OCI-LY3 (cell line): ENCODE measurements around the gene MMP23B.

Experiments
- H2AFZ ChIP-seq: fragments of 200-600, 300-600 bp; shearing (Covaris generic); 2 replicates; pipeline ENCODE4 v1.6.0; 2014; ENCODE audit warnings: antibody characterized with exemption, low read depth, low read length
- H3K27ac ChIP-seq: fragments of 200-600, 300-600 bp; sonication (generic); 2 replicates; pipeline ENCODE4 v1.5.1; 2014; ENCODE audit warnings: mild to moderate bottlenecking, low read length, moderate library complexity, mixed read lengths
- H3K27me3 ChIP-seq: fragments of 200-600, 300-600 bp; sonication (generic); 2 replicates; pipeline ENCODE4 v1.6.1; 2014; ENCODE audit warnings: low read depth, low read length, mixed read lengths
- H3K36me3 ChIP-seq: fragments of 200-600, 300-600 bp; sonication (generic); replicated peaks from 2 replicates; pipeline ENCODE3; 2014; ENCODE audit warnings: low read depth, low read length, mixed read lengths
- H3K4me1 ChIP-seq: fragments of 300-600, 200-600 bp; sonication (generic); 2 replicates; pipeline ENCODE4 v1.6.1; 2014; ENCODE audit warnings: low read length, mixed read lengths
- H3K4me2 ChIP-seq: fragments of 200-600, 300-600 bp; sonication (generic); 2 replicates; pipeline ENCODE4 v1.6.1; 2014; ENCODE audit warnings: low read length, mixed read lengths
- H3K4me3 ChIP-seq: fragments of 300-600, 200-600 bp; sonication (generic); 2 replicates; pipeline ENCODE4 v1.5.1; 2014; ENCODE audit warnings: antibody characterized with exemption, mild to moderate bottlenecking, low read length, moderate library complexity
- H3K79me2 ChIP-seq: fragments of 300-600, 200-600 bp; shearing (Covaris generic); 2 replicates; pipeline ENCODE4 v1.6.1; 2014; ENCODE audit warnings: mild to moderate bottlenecking, low read length, mixed read lengths
- H3K9ac ChIP-seq: fragments of 300-600, 200-600 bp; shearing (Covaris generic); 2 replicates; pipeline ENCODE4 v1.6.0; 2014; ENCODE audit warnings: mild to moderate bottlenecking, low read length, moderate library complexity
- H3K9me3 ChIP-seq: fragments of 200-600, 300-600 bp; shearing (Covaris generic); 2 replicates; pipeline ENCODE4 v1.6.1; 2014; ENCODE audit warnings: low read length, mixed read lengths; ENCODE audit not compliant: insufficient read depth
- H4K20me1 ChIP-seq: fragments of 200-600, 300-600 bp; sonication (generic); 2 replicates; pipeline ENCODE4 v1.6.1; 2016; ENCODE audit warnings: low read length, mixed read lengths; ENCODE audit not compliant: insufficient read depth
- CTCF ChIP-seq: fragments of 200-600, 300-600 bp; sonication (generic); IDR thresholded peaks from 2 replicates; pipeline ENCODE4 v1.5.1; 2014; ENCODE audit warnings: antibody characterized with exemption, low read length, low read depth
- EZH2phosphoT487 ChIP-seq: fragments of 200-600 bp; shearing (Covaris generic); IDR thresholded peaks from 2 replicates; pipeline ENCODE4 v1.6.1; 2018; ENCODE audit warnings: antibody characterized with exemption, mixed run types, low read depth

Gene MMP23B

GRCh38 chr1:1599030-1599934 is 32.7 kb upstream of the MMP23B start:
- Histone ChIP-seq H3K9me3 (no peaks in the 10 kb centered on the region), H3K27me3 (peaks cover 12% of the 10 kb centered on the region; the same call in 1 of the 2 replicates), H3K36me3 (no peaks in the 10 kb centered on the region), H3K79me2 (no peaks in the 10 kb centered on the region), H3K27ac (no peak overlapping the region), H4K20me1 (no peaks in the 10 kb centered on the region), H3K4me3 (no peak overlapping the region), H2AFZ (no peak overlapping the region), H3K4me2 (no peak overlapping the region), H3K9ac (no peak overlapping the region), H3K4me1 (peaks cover 33% of the 10 kb centered on the region)
- TF ChIP-seq EZH2phosphoT487 (no peak), CTCF (no peak)

- TF ChIP-seq CTCF (no peak), EZH2phosphoT487 (no peak)
- Histone ChIP-seq H3K4me1 (peaks cover 33% of the 10 kb centered on the region), H3K4me2 (no peak within 1 kb of the TSS), H3K9ac (no peak within 1 kb of the TSS), H2AFZ (no peak within 1 kb of the TSS), H3K27me3 (peaks cover 12% of the 10 kb centered on the region; the same call in 1 of the 2 replicates), H3K9me3 (no peaks in the 10 kb centered on the region), H3K79me2 (no peaks in the 10 kb centered on the region), H3K36me3 (no peaks in the 10 kb centered on the region), H3K27ac (no peak within 1 kb of the TSS), H3K4me3 (no peak within 1 kb of the TSS), H4K20me1 (no peaks in the 10 kb centered on the region)
Measured at GRCh38 chr1:1599935-1600860, 31.8 kb upstream of the MMP23B start, which contains the start of gene FNDC10. TSS of gene FNDC10 (minus strand) at chr1:1600135. CDS start at chr1:1600015, 120 bp downstream.

GRCh38 chr1:1600861-1601563 is 31.0 kb upstream of the MMP23B start:
- Histone ChIP-seq H3K27me3 (peaks cover 12% of the 10 kb centered on the region; the same call in 1 of the 2 replicates), H3K4me2 (no peak overlapping the region), H3K9ac (no peak overlapping the region), H3K4me1 (peaks cover 33% of the 10 kb centered on the region), H3K27ac (no peak overlapping the region), H3K36me3 (no peaks in the 10 kb centered on the region), H3K4me3 (no peak overlapping the region), H3K79me2 (no peaks in the 10 kb centered on the region), H4K20me1 (no peaks in the 10 kb centered on the region), H2AFZ (no peak overlapping the region), H3K9me3 (no peaks in the 10 kb centered on the region)
- no peak for TF ChIP-seq EZH2phosphoT487
- no peak for TF ChIP-seq CTCF
